HG03442 (cell line): Measurements from ENCODE around the gene TAF1A.

Source experiments
- ATAC-seq: cut with Tn5 transposase; IDR thresholded peaks from one replicate; pipeline ENCODE4 v1.9.1; 2021; ENCODE audit warnings: mild to moderate bottlenecking, moderate library complexity; ENCODE audit not compliant: unreplicated experiment

Gene TAF1A

DNA sequence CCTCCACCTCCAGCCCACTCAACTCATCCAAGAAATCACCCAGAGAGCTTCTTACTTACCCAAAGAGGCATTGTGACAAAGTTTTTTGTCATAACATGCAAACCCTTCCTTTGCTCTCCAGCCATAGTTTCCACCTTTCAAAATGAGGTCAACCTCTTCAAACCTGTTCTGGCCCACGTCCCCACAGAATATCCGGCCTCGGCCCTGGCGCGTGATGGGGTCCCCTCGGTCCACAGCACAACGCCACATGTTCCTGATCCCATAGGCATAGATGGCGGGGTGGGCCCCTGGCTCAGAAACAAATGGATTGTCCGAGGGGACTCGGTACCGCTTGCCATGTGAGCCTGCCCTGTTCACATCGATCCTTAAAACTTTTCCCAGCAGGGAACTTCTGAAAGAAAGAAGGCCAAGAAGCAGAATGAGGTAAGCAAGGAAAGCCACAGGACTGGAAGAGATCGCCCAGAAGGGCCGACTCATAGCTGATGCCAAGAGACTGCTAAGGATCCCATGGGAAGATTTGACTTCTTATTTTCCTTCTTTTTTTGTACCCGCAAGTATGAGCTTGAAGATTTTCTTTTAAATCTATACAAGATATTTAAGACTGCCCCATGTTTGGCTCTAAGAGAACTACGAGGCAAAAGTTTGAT is 49.7 kb downstream of the TAF1A start:
- no peak for ATAC-seq

DNA sequence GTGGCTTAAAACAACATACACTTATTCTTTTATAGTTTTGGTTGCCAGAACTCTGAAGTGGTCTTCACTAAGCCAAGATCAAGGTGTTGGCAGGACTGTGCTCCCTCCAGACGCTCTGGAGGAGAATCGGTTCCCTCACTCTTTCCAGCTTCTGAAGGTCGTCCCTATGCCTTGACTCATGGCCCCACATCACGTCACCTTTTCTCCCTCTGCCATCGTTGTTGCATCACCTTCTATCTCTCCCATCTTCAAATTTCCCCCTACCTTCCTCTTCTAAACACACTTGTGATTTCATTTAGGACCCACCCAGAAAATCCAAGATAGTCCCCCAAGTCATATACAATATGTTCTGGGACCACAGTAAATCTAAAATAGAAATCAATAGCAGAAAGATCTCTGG is 54.3 kb downstream of the TAF1A start:
- no peak for ATAC-seq

DNA sequence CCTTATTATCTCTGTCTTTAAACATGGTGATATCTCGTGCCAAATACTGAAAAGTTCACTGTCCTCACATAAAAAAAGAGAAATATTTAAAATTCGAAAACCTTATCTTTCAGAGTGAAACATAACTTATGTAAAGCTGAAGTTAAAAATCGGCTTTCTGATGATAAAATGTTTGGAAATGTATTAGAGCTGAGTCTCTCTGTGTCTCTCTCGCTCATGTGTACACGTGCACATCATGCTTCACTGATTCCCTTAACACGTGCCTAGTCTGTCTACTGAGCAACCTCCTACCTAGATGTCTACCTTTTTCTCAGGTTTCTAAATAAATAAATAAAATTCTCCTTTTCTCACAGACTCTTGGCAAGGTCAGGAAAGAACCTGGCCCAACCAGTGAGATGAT is 58.9 kb downstream of the TAF1A start:
- ATAC-seq: no peak

DNA sequence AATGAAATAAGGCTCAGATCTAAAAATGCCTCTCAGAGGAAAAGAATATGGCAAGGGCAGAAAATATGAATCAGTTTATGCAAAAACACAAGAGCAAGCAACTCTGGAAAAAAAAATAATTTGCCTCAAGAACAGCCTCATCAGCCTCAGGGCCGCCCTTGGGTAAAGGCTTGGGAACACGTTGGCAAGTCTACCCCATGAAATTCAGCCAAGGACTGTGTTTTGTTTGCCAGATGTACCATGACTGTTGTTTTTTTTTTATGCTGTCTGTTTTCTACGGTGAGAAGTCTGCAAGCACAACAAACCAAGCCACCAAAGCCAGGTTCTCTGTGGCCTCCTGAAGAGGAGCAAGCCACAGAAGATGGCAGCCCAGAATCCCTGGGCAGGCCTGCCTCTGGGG is 59.8 kb downstream of the TAF1A start:
- no peak for ATAC-seq

DNA sequence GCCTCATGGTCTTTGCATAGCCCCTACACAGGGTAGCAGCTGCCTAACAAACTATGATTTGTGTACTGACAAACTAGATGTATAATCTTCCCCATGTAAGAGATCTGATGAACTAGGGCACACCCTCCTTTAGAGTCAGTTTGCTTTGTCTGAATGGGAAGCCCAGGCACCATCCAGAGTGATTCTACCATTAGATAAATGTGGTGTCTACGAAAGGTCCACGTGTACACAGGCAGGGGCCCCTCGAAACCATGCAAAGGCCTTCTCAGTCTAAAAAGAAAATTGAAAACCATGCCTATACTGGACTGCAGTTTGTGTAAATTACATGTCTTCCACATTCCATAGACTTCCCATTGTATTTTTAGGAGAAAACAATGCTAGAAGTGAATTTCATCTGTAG is 60.6 kb downstream of the TAF1A start:
- ATAC-seq: no peak

DNA sequence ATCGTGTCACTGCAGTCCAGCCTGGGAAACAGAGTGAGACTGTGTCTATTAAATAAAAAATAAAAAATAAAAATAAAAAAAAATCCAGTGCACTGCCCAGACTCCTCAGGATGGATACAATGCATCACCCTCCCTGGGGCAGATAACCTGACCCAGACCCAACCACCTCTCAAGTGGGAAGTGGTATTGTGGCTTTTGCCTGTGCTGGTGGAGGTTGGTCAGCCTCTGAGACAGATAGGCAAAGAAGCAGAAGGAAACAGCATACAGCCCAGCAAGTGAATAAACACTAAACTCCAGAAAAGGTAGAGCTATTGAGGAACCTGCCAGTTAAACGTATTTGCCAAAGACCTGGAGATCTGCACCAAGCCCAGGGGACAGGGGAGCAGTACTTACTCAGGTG is 63.8 kb downstream of the TAF1A start:
- ATAC-seq: no peak

DNA sequence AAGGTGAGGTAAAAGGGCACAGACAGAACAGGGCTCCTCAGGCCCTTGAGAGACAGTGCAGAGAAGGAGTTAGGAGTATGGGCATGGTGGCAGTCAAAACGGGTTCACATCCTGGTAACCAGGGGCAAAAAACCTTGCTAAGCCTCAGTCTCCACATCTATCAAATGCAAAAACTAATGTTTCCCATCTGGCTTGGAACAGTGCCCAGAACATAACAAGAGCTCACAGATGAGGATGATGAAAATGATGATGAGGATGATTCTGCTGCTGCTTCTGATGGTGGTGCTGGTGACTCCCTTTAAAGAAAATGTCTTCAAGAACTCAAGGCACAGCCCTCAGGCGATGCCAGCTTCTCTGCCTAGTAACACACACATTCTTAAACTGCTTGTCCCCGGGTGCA is 65.9 kb downstream of the TAF1A start:
- ATAC-seq: no peak

DNA sequence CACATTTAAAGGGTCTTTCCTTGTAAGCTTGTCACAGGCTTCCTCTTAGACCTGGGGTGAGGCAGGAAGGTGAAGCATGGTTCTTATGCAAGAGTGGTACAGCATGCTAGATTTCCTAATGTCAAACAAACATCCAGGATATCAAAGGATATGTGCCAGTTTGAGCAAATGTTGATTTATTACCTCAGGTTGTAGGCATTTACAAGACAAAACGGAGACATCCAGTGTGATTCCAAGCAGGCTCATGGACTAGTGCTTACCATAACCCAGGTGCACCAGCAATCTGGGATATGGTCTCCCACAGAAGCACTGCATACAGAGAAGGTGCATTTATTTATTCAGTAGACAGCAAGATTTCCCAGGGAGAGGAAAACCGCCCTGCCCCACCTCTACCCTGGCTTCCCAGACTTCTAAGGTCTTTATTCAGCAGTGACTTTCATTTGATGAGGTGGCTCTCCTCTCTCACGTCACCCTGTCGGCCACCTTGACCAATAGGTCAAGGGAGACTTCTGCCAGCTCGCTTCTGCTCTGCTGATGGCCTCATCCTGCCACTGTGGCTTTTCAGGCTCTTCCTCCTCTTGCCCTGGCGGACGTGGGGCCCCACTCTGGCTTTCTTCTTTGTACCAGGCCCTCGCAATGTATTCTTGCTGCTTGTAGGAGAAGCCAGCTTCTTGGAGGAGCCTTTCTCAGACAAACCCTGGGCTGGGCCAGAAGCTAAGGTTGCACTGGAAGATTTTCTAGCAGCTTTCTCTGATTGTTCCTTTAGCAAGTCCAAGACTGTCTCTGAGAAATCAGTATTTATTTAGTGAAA is 67.4 kb downstream of the TAF1A start:
- no peak for ATAC-seq

DNA sequence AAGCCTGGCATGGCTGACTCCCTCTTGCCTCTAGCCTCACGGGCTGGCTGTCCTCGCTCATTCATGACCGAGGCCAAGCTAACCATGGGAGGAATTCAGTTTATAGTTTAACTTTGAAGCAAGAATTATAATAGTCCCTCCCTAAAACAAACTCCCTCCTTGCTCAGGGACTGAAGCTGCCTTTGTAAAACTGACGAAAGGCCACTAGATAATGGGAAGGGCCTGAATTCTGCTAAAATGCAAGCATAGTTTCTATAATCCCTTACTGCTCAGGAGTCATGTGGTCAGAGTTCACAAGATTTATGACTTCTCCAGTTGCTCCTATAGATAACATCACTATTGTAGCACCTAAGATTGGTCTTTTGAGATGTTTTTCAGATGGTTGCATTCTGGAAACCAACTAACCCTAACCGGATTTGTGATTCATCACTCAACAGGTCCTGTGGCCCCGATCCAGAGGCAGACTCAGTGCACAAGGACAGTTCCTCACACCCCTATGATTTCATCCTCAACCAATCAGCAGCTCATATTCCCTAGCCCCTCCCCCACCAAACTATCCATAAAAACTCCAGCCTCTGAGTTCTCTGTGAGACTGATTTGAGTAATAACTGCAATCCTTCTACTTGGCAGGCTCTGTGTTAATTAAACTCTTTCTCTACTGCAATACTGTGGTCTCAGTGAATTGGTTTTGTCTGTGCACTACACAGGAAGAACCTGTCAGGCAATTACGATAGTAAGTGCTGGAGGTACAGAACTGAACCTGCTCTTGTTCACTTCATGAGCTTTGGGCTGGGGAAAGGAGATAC is 68.2 kb downstream of the TAF1A start:
- no peak for ATAC-seq
